Activated CD4-positive, alpha-beta T cell treated with anti-CD3 and anti-CD28 coated beads for 1 hour (primary cell): ENCODE data around the gene MTRFR.
"Not testable (repeated sequence)": the region's sequence is repeated elsewhere in the genome, so short reads cannot be mapped to it uniquely, and the experiment has no call there.

Experiments
- DNase-seq: peaks from one replicate; pipeline ENCODE4 v3.0.0-alpha.2; 2020

Gene MTRFR

DNA sequence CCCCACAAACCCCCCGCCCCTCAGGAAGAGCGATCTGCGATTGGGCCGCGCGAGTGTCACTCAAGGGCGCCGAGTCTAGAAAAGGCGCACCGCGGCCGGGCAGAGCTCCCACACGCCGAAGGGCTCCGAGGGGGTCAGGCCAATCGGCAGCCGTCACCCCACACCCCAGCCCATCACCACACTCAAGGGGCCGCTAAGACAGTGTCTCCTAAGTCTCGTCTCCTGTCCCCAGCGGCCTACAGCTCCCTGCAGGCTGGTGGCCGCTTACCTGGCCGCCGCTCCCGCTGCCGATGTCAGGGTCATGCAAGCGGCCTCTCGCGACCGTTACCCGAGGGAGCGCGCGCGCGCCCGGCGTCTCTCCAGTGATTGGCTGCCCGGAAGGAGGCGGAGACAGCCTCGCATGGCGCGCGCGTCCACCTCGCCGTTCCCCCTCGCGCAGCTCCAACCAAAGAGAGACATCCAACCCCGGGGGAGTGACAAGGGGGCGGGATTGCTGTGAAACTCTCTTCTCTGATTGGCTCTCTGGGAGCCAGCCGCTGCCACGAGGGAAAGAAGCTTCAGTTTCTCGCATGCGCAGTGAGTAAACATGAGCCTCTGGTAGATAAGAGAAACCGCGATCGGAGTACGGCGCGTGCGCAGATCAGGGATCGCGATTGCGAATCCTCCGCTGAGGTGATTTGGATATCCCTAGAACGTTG is at the start of gene MTRFR, which contains the start of gene MPHOSPH9:
TSS of gene MTRFR (plus strand) at position 630 of the 698 bp plus-strand sequence. CDS start 20,239 bp downstream, outside the sequence.
TSS of gene MPHOSPH9 (minus strand) at position 335 of the 698 bp plus-strand sequence. CDS start 2,777 bp downstream, outside the sequence.
- DNase-seq = peak; percentile 98

DNA sequence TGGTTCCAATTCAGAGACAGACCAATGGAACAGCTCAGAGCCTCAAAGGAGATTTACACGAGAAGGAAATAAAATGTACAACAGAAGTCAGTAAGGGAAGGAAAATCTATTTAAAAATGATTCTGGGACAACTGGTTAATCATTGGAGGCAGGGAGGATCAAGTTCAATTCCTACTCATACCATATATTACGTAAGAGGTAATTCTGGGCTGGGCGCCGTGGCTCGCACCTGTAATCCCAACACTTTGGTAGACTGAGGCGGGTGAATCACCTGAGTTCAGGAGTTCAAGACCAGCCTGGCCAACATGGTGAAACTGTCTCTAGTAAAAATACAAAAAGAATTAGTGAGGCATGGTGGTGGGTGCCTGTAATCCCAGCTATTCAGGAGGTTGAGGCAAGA is 45.6 kb upstream of the MTRFR start:
- DNase-seq = no peak

DNA sequence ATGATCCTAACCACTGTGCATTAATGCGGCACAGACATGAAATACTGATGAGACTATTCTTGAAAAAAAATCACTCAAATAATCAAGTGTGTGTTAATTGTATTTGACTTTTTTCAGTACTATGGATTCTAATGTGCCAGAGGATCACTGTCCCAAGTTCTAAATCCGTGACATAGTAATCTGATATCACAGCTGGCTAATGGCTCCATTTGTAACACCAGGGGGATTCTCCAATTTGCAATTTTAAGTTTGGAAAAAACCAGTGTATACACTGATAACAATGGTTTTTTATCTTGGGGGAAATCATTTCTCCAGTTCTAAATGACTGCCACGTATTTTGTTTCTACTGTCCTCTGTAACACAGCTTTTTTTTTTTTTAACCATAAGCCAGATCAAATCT is 33.3 kb upstream of the MTRFR start:
- DNase-seq = no peak

DNA sequence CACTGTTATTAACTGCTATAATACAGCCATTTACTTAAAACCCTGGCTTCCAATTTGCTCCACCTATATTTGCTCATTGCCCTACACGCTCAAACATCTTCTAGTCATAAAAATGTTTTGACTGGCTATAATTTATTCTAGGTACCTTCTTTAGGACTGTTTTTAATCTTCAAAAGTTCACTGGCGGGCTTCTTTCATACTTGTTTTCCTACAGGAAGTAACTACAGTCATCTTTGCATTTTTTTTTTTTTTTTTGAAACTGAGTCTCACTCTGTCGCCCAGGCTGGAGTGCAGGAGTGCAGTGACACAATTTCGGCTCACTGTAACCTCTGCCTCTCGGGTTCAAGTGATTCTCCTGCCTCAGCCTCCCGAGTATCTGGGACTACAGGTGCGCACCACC is 32.8 kb upstream of the MTRFR start:
- DNase-seq = no peak

DNA sequence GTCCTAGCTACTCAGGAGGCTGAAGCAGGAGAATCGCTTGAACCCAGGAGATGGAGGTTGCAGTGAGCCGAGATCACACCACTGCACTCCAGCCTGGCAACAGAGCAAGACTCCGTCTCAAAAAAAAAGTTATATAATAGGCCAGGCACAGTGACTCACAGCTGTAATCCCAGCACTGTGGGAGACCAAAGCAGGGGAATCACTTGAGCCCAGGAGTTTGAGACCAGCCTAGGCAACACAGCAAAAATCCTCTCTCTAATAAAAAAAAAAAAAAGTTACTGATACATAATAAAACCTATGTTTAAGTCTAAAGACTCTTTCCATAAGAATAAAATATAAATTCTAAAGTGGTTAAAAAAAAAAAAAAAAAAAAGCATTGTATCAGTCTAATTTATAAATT is 26.4 kb upstream of the MTRFR start:
- DNase-seq = not testable (repeated sequence)

DNA sequence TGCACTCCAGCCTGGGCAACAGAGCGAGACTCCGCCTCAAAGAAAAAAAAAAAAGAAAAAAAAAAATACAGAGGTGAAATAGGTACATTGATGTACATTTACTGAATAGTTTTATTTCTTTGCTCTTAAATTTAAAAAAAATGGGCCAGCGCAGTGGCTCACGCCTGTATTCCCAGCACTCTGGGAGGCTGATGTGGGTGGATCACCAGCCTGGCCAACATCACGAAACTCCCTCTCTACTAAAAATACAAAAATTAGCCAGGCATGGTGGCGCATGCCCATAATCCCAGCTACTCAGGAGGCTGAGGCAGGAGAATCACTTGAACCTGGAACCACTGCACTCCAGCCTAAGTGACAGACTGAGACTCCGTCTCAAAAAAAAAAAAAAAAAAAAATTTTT is 25.4 kb upstream of the MTRFR start:
- DNase-seq = not testable (repeated sequence)

DNA sequence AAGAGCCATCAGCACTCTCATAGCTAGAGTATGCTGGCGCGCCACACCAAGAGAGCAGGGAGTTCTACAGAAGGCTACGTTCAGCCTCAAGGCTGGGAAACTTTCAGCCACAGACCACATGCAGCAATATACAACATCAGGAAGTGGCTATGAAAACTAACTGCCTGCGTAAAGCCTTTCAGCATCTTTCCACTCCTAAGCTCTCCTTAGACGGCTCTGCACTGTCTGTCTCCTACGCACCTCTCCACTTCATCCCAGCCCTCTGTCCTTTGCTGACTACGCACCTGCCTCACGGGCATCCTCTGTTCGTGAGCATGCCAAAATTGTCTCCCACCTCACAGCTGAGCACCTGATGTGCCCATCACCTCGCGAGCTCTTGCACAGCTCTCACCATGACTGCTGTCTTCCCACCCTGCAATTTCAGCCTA is 10.0 kb upstream of the MTRFR start:
- peak; percentile 34 for DNase-seq

DNA sequence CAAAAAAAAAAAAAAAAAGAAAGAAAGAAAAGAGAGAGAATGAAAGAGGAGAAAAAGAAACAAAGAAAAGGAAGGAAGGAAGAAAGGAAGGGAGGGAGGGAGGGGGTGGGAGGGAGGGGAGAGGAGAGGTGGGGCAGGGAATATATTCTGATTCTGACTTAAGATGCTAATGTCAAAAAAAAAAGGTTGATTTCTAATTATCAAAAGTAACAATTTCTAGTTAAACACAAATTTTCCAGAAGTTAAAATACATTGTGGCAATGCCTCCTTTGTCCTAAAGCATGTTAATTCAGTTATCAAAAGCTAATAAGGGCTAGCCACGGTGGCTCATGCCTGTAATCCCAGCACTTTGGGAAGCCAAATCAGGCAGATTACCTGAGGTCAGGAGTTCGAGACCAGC is 7.8 kb upstream of the MTRFR start:
- DNase-seq = no peak

DNA sequence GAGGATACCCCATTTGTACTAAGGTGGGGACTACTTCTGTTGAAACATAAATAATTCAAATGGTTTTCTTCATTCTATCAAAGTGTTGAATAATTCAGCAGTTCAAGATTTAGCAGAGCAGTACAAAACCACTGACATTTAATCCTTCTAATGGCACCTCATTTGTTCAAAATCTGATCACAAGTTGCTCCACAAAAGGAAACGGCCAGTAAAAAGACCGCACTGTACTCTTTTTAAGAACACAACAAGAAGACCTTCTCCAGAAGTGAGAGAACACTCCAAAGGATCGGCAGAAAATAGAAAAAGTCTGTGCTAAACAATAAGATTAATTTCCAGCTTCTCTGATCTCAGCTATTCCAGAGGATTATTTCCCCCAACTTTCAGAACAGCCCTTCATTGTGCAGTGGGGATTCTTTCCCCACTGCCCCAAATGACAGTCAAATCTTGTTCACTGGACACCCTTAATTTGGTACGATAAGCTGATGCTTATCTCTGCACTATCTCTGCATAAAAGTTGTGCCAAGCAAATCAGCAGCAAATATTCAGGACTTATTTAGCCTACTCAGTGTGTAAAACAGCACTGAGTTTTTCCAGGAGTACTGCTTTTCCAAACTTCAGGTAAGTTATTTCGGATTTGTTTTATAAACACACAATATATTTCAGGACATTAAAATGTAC is 5.5 kb upstream of the MTRFR start:
- no peak for DNase-seq

DNA sequence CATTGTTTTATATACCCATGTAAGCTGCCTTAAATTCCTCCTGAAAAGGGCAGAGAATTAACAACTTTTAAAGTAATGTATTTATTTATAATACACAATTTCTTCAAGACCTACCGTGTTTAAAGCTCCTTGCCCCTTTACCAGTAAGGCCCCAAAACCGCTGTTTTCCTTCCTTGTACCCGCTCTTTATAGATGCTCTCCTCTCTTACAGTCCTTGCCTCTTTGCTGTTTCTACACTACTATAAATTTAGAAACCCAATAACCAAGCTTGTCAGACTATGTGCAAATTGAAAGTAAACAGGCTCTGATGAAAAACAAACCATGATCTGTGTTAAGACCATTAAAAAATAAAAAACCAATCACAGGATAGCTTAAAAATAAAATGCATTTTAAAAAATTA is 4.2 kb upstream of the MTRFR start:
- DNase-seq = no peak

DNA sequence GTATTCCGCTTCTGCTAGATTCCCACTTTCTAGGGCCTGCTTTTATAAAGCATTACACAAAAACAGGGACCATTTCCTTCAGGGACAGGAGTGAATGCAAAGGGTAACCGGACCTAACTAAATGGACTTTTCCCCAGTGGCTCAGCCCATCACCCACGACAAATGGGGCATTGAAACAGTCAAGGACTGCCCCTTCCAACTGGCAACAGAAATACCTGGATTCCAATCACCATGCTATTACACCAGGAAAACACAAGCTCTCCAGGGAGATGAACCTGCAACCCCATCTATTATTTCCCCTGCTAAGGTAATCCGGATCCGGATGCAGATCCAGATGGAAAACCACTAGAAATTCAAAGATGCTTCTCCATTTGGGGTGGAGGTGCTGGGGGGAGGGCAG is 1.3 kb upstream of the MTRFR start:
- no peak for DNase-seq

DNA sequence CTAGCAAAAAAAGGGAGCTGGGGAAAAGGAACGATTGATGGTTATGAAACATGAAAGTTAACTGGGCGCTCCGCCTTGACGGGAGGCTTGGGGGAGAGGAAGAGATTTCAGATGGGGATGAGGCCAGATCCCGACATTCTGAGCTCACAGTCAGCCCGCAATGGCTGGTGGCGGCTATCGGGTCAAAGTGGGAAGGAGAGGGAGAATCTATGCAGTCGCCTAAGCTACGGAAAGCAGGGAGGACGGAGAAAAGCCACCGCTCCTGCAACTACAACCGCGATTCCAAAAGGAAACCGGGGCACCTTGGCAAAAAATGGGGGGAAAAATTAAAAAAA is 797 bp upstream of the MTRFR start:
- no peak for DNase-seq

DNA sequence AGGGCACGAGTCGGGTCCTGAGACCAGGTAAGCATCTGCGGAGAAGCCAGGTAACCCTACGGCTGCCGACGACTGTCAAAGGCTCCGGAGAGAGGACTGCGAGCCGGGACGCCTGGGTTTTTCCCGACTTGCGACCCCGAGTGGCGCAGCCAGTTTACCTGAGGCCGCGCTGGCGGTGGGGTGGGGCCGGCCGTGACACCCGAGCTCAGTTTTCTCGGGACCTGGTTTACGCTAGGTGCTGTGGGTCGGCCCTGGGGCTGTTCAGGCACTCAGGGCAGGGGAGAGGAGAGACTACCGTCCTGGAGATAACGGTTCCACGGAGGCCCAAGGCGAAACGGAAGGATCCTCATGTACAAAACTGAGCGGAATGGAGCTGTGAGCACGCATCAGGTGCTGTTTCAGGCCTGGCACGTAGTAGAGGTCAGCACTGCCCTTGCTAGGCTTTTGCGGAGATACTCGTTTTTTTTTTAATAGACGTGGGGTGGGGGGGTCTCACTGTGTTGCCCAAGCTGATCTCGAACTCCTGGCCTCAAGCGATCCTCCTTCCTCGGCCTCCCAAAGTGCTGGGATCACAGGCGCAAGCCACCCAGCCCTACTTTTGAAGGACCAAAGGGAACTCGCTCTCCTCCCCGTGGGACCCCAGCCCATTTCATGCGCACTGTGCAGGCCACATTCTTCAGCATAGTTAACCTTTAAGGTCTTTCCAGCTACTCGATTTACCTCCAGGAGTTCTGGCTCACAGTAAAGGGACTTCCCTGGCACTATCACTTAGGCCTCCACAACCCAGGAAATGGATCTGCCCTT is 471 bp downstream of the MTRFR start:
- DNase-seq = no peak

DNA sequence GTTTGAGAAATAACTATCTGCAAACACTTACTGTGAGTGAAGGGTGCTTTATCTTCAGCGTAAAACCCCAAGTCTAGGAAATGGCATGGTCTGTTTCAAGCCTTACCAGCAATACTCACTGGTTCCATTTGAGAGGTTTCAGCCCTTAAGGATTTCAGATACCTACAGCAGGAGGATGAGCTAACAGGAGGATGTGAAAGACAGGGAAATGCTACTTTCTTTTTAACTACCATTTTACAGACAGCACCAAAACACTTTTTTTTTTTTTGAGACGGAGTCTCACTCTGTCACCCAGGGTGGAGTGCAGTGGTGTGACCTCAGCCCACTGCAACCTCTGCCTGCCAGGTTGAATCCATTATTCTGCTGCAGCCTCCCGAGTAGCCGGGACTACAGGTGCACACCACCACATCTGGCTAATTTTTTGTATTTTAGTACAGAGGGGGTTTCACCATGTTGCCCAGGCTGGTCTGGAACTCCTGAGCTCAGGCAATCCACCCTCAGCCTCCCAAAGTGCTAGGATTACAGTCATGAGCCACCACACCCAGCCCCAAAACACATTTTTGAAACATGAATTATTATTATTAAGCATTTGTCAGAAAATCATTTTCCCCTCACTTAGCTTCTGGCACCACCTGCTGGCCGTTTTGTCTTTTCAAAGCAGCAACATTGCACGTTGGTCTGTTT is 4.6 kb downstream of the MTRFR start:
- peak; percentile 60 for DNase-seq

DNA sequence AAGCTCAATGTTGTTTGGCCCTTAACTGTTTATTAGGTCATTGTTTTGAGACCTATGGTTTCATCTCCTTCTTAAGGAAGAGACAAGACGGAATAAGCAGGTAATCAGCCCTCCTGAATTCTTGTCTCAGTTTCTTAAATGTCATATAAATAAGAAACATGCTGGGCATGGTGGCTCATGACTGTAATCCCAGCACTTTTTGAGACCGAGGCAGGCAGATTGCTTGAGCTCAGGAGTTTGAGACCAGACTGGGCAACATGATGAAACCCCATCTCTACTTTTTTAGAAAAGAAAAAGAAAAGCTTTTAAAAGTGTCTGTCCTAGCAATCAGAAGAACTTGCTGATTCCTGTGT is 5.1 kb downstream of the MTRFR start:
- DNase-seq = no peak

DNA sequence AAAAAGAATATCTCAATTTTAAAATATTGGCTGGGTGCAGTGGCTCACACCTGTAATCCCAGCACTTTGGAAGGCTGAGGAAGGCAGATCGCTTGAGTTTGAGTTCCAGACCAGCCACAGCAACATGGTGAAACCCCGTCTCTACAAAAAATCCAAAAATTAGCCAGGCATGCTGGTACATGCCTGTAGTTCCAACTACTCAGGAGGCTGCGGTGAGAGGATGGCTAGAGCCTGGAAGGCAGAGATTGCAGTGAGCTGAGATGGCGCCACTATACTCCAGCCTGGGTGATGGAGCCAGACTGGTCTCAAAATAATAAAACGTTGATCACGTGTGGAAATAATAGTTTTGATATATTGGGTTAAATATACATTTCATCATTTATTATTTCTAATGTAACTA is 5.7 kb downstream of the MTRFR start:
- DNase-seq = no peak

DNA sequence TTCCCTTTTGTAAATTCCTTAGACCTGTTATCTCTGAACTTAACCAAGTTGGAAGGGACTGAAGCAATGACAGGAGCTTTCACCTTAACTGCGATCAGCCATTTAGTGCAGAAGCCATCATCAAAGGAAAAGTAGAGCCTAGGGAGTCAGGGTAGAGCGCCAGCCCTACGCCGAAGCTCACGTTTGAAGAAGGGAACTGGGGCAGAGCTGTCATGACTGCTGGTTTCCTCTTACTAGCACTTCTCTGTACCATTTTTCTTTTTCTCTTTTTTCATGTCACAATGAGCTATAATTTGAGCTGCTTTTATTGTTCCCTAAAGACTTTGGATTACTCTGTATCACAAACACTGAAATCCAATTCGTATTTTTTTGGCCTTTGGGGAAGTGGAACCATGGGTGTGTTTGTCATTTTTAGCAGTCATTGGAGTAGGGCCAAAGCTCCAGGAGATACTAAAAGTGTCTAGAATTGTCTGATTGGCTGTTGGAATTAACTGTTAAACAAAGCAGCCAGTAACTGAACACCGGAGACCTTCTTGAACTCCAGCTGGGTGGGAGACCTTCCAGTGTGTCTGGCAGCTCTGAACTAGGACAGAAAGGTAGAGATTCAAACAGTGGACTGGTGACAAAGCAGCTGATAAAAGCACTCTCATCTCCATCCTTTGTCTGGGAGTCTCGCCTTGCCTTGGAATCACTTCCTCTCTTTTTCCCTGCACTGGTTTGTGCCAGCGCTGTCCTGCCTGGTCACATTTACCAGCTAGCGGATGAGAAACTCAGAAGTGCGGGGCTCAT is 9.1 kb downstream of the MTRFR start:
- DNase-seq = no peak

DNA sequence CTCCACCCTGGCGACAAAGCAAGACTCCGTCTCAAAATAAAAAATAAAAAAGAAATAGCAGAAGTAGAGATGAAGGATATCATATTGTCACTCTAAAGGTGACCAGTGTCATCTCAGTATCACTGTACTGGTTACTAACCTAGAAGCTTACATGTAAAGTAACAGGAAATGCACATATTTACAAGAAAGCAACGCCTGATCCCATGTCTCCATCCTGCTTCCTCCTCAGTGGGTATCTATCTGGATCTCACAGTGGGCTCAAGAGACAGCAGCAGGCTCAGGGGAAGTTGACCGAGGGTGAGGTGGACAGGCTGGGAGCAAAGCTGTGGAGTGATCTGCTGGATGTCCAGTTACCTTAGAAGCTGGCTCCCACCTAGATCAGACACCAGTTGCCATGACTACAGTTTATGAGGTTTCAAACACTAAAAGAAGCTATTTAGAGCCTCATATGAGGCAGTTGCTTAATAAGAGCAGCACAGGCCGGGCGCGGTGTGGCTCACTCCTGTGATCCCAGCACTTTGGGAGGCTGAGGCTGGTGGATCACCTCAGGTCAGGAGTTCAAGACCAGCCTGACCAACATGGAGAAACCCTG is 10.5 kb downstream of the MTRFR start:
- DNase-seq = peak; percentile 5

DNA sequence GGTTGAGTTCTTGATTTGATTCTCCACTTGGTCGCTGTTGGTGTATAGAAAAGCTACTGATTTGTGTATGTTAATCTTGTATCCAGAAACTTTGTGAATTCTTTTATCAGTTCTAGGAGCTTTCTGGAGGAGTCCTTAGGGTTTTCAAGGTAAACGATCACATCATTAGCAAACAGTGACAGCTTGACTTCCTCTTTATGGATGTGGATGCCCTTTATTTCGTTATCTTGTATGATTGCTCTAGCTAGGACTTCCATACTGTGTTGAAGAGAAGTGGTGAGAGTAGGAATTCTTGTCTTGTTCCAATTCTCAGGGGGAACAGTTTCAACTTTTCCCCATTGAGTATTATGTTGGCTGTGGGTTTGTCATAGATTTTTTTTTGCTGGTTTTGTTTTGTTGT is 12.4 kb downstream of the MTRFR start:
- DNase-seq = no peak

DNA sequence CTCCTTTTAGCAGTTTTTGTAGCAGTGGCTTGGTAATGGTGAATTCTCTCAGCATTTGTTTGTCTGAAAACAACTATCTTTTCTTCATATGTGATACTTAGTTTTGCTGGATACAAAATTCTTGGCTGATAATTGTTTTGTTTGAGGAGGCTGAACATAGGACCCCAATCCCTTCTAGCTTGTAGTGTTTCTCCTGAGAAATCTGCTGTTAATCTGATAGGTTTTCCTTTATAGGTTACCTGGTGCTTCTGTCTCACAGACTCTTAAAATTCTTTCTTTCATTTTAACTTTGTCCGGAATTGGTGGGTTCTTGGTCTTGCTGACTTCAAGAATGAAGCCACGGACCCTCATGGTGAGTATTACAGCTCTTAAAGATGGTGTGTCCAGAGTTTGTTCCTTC is 14.9 kb downstream of the MTRFR start:
- not testable (repeated sequence) for DNase-seq

DNA sequence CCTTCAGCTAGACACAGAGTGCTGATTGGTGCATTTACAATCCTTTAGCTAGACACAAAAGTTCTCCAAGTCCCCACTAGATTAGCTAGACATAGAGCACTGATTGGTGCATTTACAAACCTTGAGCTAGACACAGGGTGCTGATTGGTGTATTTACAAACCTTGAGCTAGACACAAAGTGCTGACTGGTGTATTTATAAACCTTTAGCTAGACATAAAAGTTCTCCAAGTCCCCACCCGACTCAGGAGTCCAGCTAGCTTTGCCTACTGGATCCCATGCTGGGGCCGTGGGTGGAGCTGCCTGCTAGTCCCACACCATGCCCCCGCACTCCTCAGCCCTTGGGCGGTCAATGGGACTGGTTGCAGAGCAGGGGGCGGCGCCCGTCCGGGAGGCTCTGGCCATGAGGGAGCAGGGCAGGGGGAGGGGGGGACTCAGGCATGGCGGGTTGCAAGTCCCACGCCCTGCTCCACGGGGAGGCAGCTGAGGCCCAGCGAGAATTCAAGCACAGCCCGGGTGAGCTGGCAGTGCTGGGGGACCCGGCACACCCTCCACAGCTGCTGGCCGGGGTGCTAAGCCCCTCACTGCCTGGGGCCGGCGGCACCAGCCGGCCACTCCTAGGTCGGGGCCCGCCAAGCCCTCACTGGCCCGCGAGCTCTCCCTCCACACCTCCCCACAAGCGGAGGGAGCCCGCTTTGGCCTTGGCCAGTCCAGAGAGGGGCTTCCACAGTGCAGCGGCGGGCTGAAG is 15.9 kb downstream of the MTRFR start:
- DNase-seq = not testable (repeated sequence)
